ENCODE data around the gene FOXN1.

Gene FOXN1

GRCh38 chr17:28506763-28507487, 777 bp downstream of the FOXN1 start:
- no peaks in the 10 kb centered on the region for H3K9me3 ChIP-seq (ENCODE audit: low read length)
- H3K36me3 ChIP-seq (ENCODE audit: insufficient read depth, low read length), result no peaks in the 10 kb centered on the region
- no peak overlapping the region for H3K4me3 ChIP-seq (ENCODE audit: low read depth in 1 of 2, low read length in 2 of 2)
- no peak overlapping the region for H3K9ac ChIP-seq (ENCODE audit: low read length)
- H3K4me1 ChIP-seq (ENCODE audit: insufficient read depth, low read length), result no peaks in the 10 kb centered on the region
- peaks cover 0 to 22% of the 10 kb centered on the region in 2 donors for H3K27me3 ChIP-seq (ENCODE audit: control insufficient read depth in 1 of 2, insufficient read depth in 2 of 2, low read length in 2 of 2)
- no peak overlapping the region for H3K27ac ChIP-seq (ENCODE audit: low read depth, low read length)

DNA sequence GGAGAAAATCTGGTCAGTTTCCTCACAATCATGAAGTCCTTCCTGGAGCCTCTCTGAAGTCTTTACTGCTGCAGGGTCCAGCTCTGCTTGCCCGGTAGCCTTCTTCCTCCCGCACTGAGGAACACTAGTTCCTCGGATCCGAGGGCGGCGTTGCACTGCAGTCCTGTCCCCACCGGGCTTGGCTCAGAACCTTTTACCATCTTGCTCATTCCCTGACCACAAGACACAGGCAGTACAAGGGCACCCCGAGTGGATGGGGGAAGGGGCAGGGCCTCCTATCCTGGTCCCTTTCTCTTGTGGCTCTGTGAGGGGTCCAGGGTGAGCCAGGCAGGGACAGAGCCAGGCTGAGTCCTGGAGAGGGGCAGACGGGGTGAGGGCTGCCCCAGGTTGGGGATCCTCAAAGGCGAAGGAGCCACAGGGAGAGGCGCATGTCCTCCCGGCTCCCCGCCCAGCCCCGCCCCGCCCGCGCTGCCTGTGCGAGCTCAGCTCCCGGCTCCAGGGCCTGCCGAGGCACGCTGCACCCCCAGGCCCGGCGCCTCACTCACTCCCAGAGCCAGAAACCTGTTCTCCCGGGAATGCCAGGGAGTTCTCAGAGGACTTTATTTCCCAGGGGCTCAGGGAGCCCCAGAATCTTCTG, 1.5 kb downstream of the FOXN1 start:
- no peak overlapping the region for H3K9ac ChIP-seq (ENCODE audit: low read length)
- H3K27ac ChIP-seq (ENCODE audit: low read depth, low read length), result no peak overlapping the region
- H3K4me3 ChIP-seq (ENCODE audit: low read depth in 1 of 2, low read length in 2 of 2), result no peak overlapping the region
- no peaks in the 10 kb centered on the region for H3K36me3 ChIP-seq (ENCODE audit: insufficient read depth, low read length)
- no peaks in the 10 kb centered on the region for H3K4me1 ChIP-seq (ENCODE audit: insufficient read depth, low read length)
- H3K9me3 ChIP-seq (ENCODE audit: low read length), result no peaks in the 10 kb centered on the region
- peaks cover 3 to 22% of the 10 kb centered on the region in 2 donors for H3K27me3 ChIP-seq (ENCODE audit: control insufficient read depth in 1 of 2, insufficient read depth in 2 of 2, low read length in 2 of 2)

GRCh38 chr17:28508211-28508724, 2.1 kb downstream of the FOXN1 start:
- Histone ChIP-seq H3K36me3 (ENCODE audit: insufficient read depth, low read length) (no peaks in the 10 kb centered on the region), H3K27ac (ENCODE audit: low read depth, low read length) (no peak overlapping the region)

DNA sequence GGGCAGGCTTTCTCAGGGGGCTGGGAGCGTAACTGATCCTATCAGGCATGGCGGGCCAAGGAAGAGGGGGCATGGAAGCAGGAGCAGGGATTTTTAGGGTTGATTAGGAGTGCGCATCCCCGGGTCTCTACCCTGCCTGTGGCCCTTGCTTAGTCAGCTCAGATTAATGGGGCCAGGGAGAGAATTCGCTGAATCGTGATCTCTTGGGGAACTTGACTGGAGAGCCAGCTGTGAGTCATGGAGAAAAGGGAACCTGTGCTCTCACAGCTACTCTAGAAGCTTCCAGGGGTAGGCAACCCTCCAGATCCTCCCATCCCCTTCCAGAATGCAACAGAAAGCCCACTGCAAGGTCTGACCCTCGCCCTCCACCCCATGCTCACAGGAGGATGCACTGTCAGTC, 3.6 kb downstream of the FOXN1 start:
- H3K9me3 ChIP-seq (ENCODE audit: low read length), result no peaks in the 10 kb centered on the region
- H3K27me3 ChIP-seq (ENCODE audit: control insufficient read depth in 1 of 2, insufficient read depth in 2 of 2, low read length in 2 of 2), result peaks cover 3 to 34% of the 10 kb centered on the region in 2 donors
- no peaks in the 10 kb centered on the region for H3K36me3 ChIP-seq (ENCODE audit: insufficient read depth, low read length)
- no peaks in the 10 kb centered on the region for H3K4me1 ChIP-seq (ENCODE audit: insufficient read depth, low read length)
- no peak overlapping the region for H3K9ac ChIP-seq (ENCODE audit: low read length)
- H3K4me3 ChIP-seq (ENCODE audit: low read depth in 1 of 2, low read length in 2 of 2), result no peak overlapping the region
- no peak overlapping the region for H3K27ac ChIP-seq (ENCODE audit: low read depth, low read length)

More at GRCh38 chr17:28508211-28508724, 2.1 kb downstream of the FOXN1 start:
- Histone ChIP-seq H3K4me1 (ENCODE audit: insufficient read depth, low read length) (no peaks in the 10 kb centered on the region), H3K9ac (ENCODE audit: low read length) (no peak overlapping the region), H3K4me3 (ENCODE audit: low read depth in 1 of 2, low read length in 2 of 2) (no peak overlapping the region), H3K27me3 (ENCODE audit: control insufficient read depth in 1 of 2, insufficient read depth in 2 of 2, low read length in 2 of 2) (peaks cover 3 to 22% of the 10 kb centered on the region in 2 donors), H3K9me3 (ENCODE audit: low read length) (no peaks in the 10 kb centered on the region)

DNA sequence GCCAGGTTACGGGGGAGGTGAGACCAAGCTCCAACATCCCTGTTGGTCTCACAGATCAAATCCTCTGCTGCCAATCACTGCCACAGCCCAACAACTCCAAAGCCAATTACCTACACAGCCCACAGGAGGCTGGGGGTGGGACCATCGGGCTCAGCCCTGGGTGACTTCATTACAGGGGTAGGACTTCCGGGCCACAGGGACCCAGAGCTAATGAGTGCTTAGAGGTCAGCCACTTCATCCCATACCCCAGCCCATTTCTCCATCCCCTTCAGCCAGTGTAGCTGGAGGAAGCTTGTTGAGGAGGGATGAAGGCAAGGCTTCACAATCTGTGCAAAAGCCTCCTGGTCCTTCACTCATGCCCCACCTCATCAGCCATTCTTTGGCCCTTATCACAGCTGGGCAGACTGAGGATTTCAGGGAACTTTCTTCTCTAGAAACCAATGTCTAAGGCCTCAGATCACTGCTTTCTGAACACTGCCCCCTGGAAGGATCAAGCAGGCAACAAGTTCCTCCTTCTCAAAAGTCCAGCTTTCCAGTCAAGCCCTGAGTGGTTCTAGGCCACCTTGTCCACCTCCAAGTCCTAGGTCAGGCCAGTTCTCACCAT, 5.8 kb downstream of the FOXN1 start:
- no peaks in the 10 kb centered on the region for H3K9me3 ChIP-seq (ENCODE audit: low read length)
- H3K9ac ChIP-seq (ENCODE audit: low read length), result no peak overlapping the region
- no peaks in the 10 kb centered on the region for H3K36me3 ChIP-seq (ENCODE audit: insufficient read depth, low read length)
- H3K27ac ChIP-seq (ENCODE audit: low read depth, low read length), result no peak overlapping the region
- H3K27me3 ChIP-seq (ENCODE audit: control insufficient read depth in 1 of 2, insufficient read depth in 2 of 2, low read length in 2 of 2), result peaks cover 3 to 31% of the 10 kb centered on the region in 2 donors
- H3K4me1 ChIP-seq (ENCODE audit: insufficient read depth, low read length), result no peaks in the 10 kb centered on the region
- no peak overlapping the region for H3K4me3 ChIP-seq (ENCODE audit: low read depth in 1 of 2, low read length in 2 of 2)

DNA sequence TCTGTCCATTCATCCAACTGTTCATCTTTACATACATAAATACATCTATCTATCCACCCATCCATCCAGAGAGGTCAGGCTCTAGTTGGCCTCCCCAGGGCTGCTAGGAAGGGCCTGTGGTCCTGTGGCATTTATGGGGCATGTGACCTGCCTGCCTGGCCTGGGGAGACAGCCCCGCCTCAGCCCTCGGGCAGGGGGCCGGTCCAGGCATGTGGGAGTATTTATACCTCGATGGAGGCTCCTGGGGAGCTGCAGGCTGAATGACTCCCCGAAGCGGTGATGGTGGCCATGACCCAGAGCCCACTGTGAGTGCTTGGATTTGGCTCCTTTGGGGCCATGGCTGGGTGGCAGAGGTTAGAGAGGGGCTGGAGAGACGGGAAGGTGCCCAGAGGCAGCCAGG, 7.3 kb downstream of the FOXN1 start:
- H3K9me3 ChIP-seq (ENCODE audit: low read length), result no peaks in the 10 kb centered on the region
- no peak overlapping the region for H3K9ac ChIP-seq (ENCODE audit: low read length)
- no peak overlapping the region for H3K4me3 ChIP-seq (ENCODE audit: low read depth in 1 of 2, low read length in 2 of 2)
- no peaks in the 10 kb centered on the region for H3K36me3 ChIP-seq (ENCODE audit: insufficient read depth, low read length)
- no peak overlapping the region for H3K27ac ChIP-seq (ENCODE audit: low read depth, low read length)
- peaks cover 3 to 22% of the 10 kb centered on the region in 2 donors for H3K27me3 ChIP-seq (ENCODE audit: control insufficient read depth in 1 of 2, insufficient read depth in 2 of 2, low read length in 2 of 2)
- H3K4me1 ChIP-seq (ENCODE audit: insufficient read depth, low read length), result no peaks in the 10 kb centered on the region

DNA sequence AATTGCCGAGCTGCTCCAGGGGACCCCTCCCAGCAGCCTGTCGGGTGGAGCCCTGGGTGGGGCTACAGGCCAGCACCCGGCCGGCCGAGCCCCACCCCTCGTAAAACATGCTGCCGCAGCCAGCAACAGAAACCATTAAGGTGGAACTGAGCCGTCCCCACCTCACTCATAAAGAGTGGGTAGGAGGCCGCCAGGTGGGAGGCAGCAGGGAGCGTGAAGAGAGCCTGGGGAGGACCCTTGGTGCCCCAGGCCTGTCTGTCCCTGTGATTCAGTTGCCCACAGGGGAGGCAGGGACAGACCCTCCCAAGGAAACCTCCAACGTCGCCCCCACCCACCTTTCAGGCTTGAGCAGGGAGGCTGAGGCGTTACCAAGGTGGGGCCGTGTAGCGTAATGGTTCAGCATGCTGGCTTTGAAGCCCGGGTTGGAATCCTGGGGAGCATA, 8.4 kb downstream of the FOXN1 start:
- no peaks in the 10 kb centered on the region for H3K36me3 ChIP-seq (ENCODE audit: insufficient read depth, low read length)
- H3K4me1 ChIP-seq (ENCODE audit: insufficient read depth, low read length), result no peaks in the 10 kb centered on the region
- H3K4me3 ChIP-seq (ENCODE audit: low read depth in 1 of 2, low read length in 2 of 2), result no peak overlapping the region
- no peaks in the 10 kb centered on the region for H3K9me3 ChIP-seq (ENCODE audit: low read length)
- peaks cover 3 to 19% of the 10 kb centered on the region in 2 donors for H3K27me3 ChIP-seq (ENCODE audit: control insufficient read depth in 1 of 2, insufficient read depth in 2 of 2, low read length in 2 of 2)
- no peak overlapping the region for H3K27ac ChIP-seq (ENCODE audit: low read depth, low read length)
- H3K9ac ChIP-seq (ENCODE audit: low read length), result no peak overlapping the region

DNA sequence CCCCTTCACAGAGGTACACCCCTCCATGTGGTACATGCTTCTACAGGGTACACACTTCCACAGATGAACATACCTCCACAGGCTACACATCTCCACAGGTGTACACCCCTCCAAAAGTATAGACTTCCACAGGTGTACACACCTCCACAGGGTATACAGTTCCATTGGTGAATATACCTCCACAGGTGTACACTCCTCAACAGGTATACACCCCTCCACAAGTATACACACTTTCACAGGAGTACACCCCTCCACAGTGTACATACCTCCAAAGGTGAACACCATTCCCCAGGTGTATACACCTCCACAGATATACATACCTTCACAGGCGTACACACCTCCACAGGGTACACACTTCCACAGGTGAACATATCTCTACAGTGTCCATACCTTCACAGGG, 9.4 kb downstream of the FOXN1 start:
- no peak overlapping the region for H3K27ac ChIP-seq (ENCODE audit: low read depth, low read length)
- no peak overlapping the region for H3K4me3 ChIP-seq (ENCODE audit: low read depth in 1 of 2, low read length in 2 of 2)
- peaks cover 3 to 12% of the 10 kb centered on the region in 2 donors for H3K27me3 ChIP-seq (ENCODE audit: control insufficient read depth in 1 of 2, insufficient read depth in 2 of 2, low read length in 2 of 2)
- no peaks in the 10 kb centered on the region for H3K36me3 ChIP-seq (ENCODE audit: insufficient read depth, low read length)
- H3K9me3 ChIP-seq (ENCODE audit: low read length), result no peaks in the 10 kb centered on the region
- no peak overlapping the region for H3K9ac ChIP-seq (ENCODE audit: low read length)
- no peaks in the 10 kb centered on the region for H3K4me1 ChIP-seq (ENCODE audit: insufficient read depth, low read length)

DNA sequence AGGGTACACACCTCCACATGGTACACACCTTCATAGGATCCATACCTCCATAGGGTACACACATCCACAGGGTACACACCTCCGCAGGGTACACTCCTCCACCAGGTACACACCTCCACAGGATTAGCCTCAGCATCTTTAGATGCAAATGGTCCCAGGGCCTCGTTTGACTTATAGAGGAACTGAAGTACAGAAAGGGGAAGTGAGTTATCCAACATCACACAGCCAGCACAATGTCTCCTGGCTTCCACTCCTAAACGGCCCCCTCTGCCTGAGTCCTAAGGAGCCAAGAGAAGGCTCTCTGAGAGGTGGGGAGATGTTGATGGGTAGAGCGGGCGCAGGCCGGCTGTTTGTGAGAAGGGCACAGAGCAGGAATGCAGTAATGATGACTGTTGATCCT, 12.0 kb downstream of the FOXN1 start:
- Histone ChIP-seq H3K27me3 (ENCODE audit: control insufficient read depth in 1 of 2, insufficient read depth in 2 of 2, low read length in 2 of 2) (peaks cover 0 to 12% of the 10 kb centered on the region in 2 donors), H3K27ac (ENCODE audit: low read depth, low read length) (no peak overlapping the region), H3K9me3 (ENCODE audit: low read length) (no peaks in the 10 kb centered on the region), H3K4me3 (ENCODE audit: low read depth in 1 of 2, low read length in 2 of 2) (no peak overlapping the region), H3K9ac (ENCODE audit: low read length) (no peak overlapping the region), H3K36me3 (ENCODE audit: insufficient read depth, low read length) (no peaks in the 10 kb centered on the region), H3K4me1 (ENCODE audit: insufficient read depth, low read length) (no peaks in the 10 kb centered on the region)

DNA sequence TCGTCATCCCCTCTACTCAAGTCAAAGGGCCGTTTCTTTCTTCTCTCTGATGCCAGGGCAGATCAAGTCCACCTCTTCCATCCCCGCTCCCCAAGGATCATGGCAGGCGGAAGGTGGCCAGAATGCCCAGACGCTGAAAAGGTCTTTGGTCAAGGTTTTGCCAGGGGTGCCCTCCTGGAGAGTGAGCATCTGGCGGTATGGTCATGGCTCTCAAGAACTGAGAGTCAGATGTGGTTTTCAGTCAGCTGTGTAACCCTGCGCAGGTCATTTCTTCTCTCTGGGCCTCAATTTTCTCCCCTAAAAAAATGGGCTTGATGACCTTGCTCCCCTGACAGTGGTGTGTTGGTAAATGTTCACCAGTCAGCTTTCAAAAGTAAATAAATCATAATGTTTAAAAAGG, 12.4 kb downstream of the FOXN1 start:
- Histone ChIP-seq H3K4me1 (ENCODE audit: insufficient read depth, low read length) (no peaks in the 10 kb centered on the region), H3K36me3 (ENCODE audit: insufficient read depth, low read length) (no peaks in the 10 kb centered on the region), H3K27ac (ENCODE audit: low read depth, low read length) (no peak overlapping the region), H3K27me3 (ENCODE audit: control insufficient read depth in 1 of 2, insufficient read depth in 2 of 2, low read length in 2 of 2) (peaks cover 0 to 10% of the 10 kb centered on the region in 2 donors), H3K9ac (ENCODE audit: low read length) (no peak overlapping the region), H3K9me3 (ENCODE audit: low read length) (no peaks in the 10 kb centered on the region), H3K4me3 (ENCODE audit: low read depth in 1 of 2, low read length in 2 of 2) (no peak overlapping the region)

- Histone ChIP-seq H3K4me1 (ENCODE audit: insufficient read depth, low read length) (no peaks in the 10 kb centered on the region), H3K36me3 (ENCODE audit: insufficient read depth, low read length) (no peaks in the 10 kb centered on the region), H3K9me3 (ENCODE audit: low read length) (no peaks in the 10 kb centered on the region), H3K27ac (ENCODE audit: low read depth, low read length) (no peak overlapping the region), H3K4me3 (ENCODE audit: low read depth in 1 of 2, low read length in 2 of 2) (no peak overlapping the region), H3K9ac (ENCODE audit: low read length) (no peak overlapping the region), H3K27me3 (ENCODE audit: control insufficient read depth in 1 of 2, insufficient read depth in 2 of 2, low read length in 2 of 2) (peaks cover 0 to 4% of the 10 kb centered on the region in 2 donors)
Measured at GRCh38 chr17:28519236-28519635, 13.1 kb downstream of the FOXN1 start.

All from muscle layer of colon (tissue), 2 donors.